GM18858 (cell line): ENCODE measurements around the gene ZNF789.

Source experiments
- ATAC-seq: cut with Tn5 transposase; IDR thresholded peaks from one replicate; pipeline ENCODE4 v1.9.1; 2021; ENCODE audit not compliant: unreplicated experiment

The ZNF789 gene

DNA sequence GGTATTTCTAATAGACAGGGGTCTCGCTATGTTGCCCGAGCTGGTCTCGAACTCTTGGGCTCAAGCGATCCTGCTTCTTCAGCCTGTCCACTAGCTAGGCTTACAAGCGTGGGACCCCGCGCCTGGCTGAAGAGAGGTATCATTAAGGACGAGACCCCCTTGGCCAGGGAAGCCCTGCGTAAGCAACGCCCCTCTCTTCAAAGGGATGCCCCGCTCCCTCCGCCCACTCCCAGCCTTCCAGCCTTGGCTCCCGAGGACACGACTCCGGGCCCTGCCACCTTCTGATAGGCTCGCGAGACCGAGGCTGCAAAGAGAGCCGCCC lies 31.6 kb downstream of the ZNF789 start:
- ATAC-seq, result no peak

GRCh38 chr7:99504603-99505323 lies 32.1 kb downstream of the ZNF789 start, which contains the start of gene ZKSCAN5:
TSS of gene ZKSCAN5 (plus strand) at chr7:99504662. CDS start at chr7:99506045, 1,383 bp downstream.
- peak; percentile 61 for ATAC-seq

DNA sequence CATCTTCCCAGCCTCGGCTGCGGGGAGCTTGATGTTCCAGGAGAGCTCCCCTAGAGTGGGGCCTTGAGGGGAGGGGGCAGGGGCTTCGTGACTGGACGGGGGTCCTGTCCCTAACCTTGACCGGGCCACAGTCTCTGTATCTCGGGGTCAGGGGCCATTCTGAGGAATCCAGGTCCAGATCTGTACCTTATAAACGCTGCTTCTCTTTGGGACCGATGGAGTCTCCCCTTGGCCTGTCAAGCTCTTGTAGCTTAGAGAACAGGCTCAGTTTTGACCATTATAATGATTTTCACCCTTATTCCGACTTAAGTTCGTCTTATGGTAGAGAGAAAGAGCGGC lies 32.6 kb downstream of the ZNF789 start:
- no peak for ATAC-seq

DNA sequence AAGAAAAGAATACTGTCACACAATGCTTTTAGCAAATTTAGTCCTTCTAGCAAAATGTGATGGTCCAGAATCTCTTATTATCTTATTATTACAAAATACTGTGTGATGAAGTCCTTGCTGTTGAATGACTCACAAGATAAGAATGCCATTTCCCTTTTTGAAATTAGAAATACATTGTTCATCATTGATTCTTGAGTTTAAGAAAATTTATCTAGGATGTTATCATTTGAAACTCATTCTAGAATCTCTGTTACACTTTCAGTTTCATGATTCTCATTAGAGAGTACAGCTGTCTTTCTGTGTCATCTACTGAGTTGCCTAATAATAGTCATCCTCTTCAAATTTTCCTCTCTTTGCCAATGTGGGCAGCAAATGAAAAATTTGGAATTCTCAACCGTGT lies 41.4 kb downstream of the ZNF789 start:
- no peak for ATAC-seq

DNA sequence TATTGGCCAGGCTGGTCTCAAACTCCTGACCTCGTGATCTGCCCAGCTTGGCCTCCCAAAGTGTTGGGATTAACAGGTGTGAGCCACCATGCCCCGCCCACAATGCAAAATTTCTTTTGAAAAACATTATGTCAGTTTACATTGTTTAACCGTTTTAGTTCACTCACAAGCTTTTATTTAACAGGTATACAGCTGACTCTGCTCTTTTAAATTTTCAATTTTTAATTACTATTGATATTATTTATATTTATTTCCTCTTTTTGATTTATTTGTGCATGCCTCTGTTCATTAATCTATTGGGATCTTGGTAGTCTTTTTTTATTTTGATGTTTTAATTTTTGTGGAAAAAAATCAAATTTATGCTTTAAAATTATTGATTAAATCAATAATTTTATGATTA lies 48.7 kb downstream of the ZNF789 start:
- no peak for ATAC-seq

DNA sequence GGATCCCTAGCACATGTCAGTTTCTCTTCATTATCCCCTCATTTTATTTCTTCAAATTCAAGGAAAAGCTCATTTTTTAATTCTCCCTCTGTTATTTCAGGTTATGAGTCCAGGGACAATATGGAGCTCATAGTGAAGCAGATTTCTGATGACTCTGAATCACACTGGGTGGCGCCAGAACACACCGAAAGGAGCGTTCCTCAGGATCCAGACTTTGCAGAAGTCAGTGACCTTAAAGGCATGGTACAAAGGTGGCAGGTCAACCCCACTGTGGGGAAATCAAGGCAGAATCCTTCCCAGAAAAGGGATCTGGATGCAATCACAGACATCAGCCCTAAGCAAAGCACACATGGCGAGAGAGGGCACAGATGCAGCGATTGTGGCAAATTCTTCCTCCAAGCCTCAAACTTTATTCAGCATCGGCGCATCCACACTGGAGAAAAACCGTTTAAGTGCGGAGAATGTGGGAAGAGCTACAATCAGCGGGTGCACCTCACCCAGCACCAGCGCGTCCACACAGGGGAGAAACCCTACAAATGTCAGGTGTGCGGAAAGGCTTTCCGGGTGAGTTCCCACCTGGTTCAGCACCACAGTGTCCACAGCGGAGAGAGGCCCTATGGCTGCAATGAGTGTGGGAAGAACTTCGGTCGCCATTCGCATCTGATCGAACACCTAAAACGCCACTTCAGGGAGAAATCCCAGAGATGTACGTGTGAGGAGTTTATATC lies 53.2 kb downstream of the ZNF789 start:
- ATAC-seq, result no peak

DNA sequence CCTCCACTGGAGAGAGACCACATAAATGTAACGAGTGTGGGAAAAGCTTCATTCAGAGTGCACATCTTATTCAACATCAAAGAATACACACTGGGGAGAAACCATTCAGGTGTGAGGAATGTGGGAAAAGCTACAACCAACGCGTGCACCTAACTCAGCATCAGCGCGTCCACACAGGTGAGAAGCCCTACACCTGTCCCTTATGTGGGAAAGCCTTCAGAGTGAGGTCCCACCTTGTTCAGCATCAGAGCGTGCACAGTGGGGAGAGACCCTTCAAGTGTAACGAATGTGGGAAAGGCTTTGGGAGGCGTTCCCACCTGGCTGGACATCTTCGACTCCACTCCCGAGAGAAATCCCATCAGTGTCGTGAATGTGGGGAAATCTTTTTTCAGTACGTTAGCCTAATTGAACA lies 58.7 kb downstream of the ZNF789 start:
- ATAC-seq, result no peak

DNA sequence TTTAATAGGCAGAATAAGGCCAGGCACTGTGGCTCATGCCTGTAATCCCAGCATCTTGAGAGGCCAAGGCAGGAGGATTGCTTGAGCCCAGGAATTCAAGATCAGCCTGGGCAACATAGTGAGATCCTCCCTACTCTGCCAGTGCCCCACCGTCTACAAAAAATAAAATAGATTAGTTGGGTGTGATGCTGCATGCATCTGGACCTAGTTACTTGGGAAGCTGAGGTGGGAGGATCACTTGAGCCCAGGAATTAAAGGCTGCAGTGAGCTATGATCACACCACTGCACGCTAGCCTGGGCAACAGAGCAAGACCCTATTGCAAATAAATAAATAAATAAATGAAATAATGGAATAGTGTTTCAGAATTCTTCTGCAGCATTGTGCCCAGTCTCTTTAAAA lies 63.0 kb downstream of the ZNF789 start:
- ATAC-seq, result no peak
